OCI-LY7 (cell line): ENCODE data around the gene KCTD5.

ENCODE experiments used
- EZH2phosphoT487 ChIP-seq: fragments of 200-600 bp; sonication (generic); IDR thresholded peaks from 2 replicates; pipeline ENCODE4 v1.6.1; 2018; ENCODE audit warnings: low read depth, borderline replicate concordance, mild to moderate bottlenecking, mixed run types, antibody characterized with exemption, low read length, moderate library complexity, mixed read lengths
- TF ChIP-seq, protein P1 (sequence below): fragments of 200-600 bp; sonication (generic); conservative IDR thresholded peaks from 2 replicates; pipeline ENCODE4 v1.5.1; 2014; ENCODE audit warnings: mild to moderate bottlenecking, antibody characterized with exemption, low read length, moderate library complexity, mixed read lengths

DNA sequence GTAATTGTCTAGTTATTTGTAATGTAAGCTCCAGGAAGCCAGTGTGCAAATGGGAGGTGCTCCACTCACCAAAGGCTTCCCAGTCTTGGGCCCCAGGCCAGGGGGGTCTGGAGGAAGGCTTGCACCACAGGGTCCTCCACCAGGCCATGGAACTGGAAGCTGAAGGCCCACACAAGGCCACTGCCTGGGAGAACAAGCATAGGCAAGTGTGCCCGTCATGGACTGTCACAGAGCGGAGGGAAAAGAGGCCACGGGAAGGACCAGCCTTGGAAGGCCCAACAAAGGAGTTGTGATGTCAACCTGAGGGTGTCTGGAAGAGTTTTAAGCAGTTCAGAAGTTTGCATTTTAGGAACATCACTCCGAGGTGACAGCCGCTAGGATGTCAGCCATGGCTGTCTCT, 67.2 kb downstream of the KCTD5 start:
- TF ChIP-seq, protein P1, sequence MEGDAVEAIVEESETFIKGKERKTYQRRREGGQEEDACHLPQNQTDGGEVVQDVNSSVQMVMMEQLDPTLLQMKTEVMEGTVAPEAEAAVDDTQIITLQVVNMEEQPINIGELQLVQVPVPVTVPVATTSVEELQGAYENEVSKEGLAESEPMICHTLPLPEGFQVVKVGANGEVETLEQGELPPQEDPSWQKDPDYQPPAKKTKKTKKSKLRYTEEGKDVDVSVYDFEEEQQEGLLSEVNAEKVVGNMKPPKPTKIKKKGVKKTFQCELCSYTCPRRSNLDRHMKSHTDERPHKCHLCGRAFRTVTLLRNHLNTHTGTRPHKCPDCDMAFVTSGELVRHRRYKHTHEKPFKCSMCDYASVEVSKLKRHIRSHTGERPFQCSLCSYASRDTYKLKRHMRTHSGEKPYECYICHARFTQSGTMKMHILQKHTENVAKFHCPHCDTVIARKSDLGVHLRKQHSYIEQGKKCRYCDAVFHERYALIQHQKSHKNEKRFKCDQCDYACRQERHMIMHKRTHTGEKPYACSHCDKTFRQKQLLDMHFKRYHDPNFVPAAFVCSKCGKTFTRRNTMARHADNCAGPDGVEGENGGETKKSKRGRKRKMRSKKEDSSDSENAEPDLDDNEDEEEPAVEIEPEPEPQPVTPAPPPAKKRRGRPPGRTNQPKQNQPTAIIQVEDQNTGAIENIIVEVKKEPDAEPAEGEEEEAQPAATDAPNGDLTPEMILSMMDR: no peak
- TF ChIP-seq EZH2phosphoT487: no peak
